ENCODE results near the gene FEN1. TPM values are rescaled to one million over a fixed set of nuclear protein-coding genes. Genes with fewer than 3 reads are reported as not detected.

The FEN1 gene
- total and polyA plus RNA-seq, 2 donors from 2014 or later, result 8.5 to 8.8 TPM

DNA sequence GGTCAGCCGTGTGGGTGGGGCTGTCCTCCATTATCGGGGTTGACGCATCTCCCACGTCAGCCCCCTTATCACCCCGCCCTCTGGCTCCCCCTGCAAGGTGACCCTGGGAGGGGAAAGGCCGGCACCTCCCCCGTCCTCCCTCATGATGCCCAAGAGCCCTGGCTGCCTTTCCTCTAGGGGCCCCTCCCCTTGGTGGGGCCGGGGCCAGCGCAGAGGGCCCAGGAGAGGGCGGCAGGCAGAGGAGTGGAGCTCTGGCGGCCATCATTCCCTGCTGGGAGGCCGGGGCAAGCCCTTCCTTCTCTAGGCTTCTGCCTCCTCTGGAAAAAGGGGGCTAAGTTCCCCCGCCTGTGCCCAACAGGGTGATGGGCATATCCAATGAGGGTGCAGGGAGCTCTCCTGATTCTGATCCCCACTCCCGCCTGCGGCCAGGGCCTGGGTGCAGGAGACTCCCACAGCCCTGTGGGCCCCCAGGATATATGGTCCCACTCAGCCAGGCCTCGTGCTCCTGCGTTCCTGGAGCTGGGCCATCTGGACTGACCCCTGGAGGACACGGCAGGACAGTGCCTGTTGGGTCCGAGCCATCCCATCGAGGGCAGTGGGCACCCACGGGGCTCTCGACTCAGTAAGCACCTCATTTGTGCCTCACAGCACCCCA lies 28.0 kb upstream of the FEN1 start:
- intact Hi-C loops (cut with DNase I), result no loop called here
- no peak overlapping the region for H3K27ac ChIP-seq (ENCODE audit: low read depth in 2 of 2, low read length in 2 of 2)

DNA sequence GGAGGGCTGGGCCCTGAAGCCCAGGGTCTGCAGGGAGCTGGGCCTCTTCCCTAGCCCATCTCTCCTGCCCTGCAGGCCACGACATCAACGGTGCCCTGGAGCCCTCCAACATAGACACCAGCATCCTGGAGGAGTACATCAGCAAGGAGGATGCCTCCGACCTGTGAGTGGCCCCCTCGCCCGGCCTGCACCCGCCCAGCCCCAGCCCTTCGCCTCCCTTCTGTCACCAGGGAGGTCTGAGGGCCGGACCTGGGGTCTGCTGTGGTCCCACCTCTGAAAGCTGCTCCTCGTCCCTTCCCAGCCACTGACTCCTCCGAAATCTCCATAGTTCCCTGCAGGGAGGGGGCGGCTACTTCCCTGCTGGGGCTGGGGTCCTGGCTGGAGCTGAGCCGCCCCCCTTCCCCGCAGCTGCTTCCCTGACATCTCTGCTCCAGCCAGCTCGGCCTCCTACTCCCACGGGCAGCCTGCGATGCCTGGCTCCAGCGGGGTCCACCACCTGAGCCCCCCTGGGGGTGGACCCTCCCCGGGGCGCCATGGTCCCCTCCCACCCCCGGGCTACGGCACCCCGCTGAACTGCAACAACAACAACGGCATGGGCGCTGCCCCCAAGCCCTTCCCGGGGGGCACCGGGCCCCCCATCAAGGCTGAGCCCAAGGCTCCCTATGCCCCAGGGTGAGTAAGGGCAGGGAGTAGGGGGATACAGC lies 27.0 kb upstream of the FEN1 start:
- Histone ChIP-seq H3K4me3 (ENCODE audit: low read length in 3 of 3) (no peak overlapping the region), H3K27me3 (ENCODE audit: control insufficient read depth, insufficient read depth, low read length) (no peaks in the 10 kb centered on the region), H3K4me1 (ENCODE audit: control insufficient read depth in 2 of 3, insufficient read depth in 2 of 3, low read depth in 1 of 3, low read length in 3 of 3) (no peaks in the 10 kb centered on the region), H3K36me3 (ENCODE audit: control insufficient read depth in 2 of 3, insufficient read depth in 3 of 3, low read length in 3 of 3) (no peaks in the 10 kb centered on the region), H3K27ac (ENCODE audit: low read depth in 2 of 2, low read length in 2 of 2) (no peak overlapping the region), H3K9me3 (ENCODE audit: control insufficient read depth in 2 of 3, insufficient read depth in 1 of 3, low read length in 3 of 3) (no peaks in the 10 kb centered on the region), H3K9ac (ENCODE audit: low read length in 3 of 3) (no peak overlapping the region)
- DNase-seq (no peak), FAIRE-seq (no peak)
- intact Hi-C loops (cut with DNase I), result no loop called here
- TF ChIP-seq, protein P1, sequence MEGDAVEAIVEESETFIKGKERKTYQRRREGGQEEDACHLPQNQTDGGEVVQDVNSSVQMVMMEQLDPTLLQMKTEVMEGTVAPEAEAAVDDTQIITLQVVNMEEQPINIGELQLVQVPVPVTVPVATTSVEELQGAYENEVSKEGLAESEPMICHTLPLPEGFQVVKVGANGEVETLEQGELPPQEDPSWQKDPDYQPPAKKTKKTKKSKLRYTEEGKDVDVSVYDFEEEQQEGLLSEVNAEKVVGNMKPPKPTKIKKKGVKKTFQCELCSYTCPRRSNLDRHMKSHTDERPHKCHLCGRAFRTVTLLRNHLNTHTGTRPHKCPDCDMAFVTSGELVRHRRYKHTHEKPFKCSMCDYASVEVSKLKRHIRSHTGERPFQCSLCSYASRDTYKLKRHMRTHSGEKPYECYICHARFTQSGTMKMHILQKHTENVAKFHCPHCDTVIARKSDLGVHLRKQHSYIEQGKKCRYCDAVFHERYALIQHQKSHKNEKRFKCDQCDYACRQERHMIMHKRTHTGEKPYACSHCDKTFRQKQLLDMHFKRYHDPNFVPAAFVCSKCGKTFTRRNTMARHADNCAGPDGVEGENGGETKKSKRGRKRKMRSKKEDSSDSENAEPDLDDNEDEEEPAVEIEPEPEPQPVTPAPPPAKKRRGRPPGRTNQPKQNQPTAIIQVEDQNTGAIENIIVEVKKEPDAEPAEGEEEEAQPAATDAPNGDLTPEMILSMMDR (IDR thresholded peaks at IDR 0.05; ENCODE audit: borderline replicate concordance, extremely low read depth, insufficient read depth), result no peak

More for the DNA sequence above, 28.0 kb upstream of the FEN1 start:
- Histone ChIP-seq H3K9me3 (ENCODE audit: control insufficient read depth in 2 of 3, insufficient read depth in 1 of 3, low read length in 3 of 3) (no peaks in the 10 kb centered on the region), H3K9ac (ENCODE audit: low read length in 3 of 3) (no peak overlapping the region), H3K4me3 (ENCODE audit: low read length in 3 of 3) (no peak overlapping the region), H3K36me3 (ENCODE audit: control insufficient read depth in 2 of 3, insufficient read depth in 3 of 3, low read length in 3 of 3) (no peaks in the 10 kb centered on the region), H3K27me3 (ENCODE audit: control insufficient read depth, insufficient read depth, low read length) (no peaks in the 10 kb centered on the region), H3K4me1 (ENCODE audit: control insufficient read depth in 2 of 3, insufficient read depth in 2 of 3, low read depth in 1 of 3, low read length in 3 of 3) (no peaks in the 10 kb centered on the region)
- FAIRE-seq, result no peak
- TF ChIP-seq, protein P1 (IDR thresholded peaks at IDR 0.05; ENCODE audit: borderline replicate concordance, extremely low read depth, insufficient read depth), result no peak
- peak in 2 of 5 donors; percentile 32 to 59 for DNase-seq

DNA sequence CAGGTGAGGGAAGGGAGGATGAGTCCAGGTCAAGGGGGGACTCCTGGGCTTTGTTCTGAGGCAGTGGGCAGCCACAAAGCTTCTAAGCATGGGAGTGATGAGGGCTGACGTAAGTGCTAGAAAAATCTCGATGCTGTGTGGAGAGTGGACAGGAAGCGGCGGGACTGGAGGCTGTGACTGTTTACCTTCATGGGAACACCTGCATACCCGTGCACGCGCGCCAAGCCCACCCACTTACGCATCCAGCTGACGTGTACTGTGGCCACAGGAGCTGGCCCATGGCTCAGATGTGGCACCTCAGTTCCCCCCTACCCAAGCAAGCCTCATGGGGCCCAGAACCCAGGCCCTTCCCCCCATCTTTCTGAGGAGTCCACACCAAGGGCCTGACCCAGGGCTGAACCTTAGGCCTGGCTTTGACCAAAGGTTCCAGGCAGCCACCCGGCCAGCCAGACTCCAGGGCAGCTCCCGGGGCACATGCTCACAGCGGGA lies 26.3 kb upstream of the FEN1 start:
- no peak overlapping the region for H3K27ac ChIP-seq (ENCODE audit: low read depth in 2 of 2, low read length in 2 of 2)

More for the DNA sequence above, 26.3 kb upstream of the FEN1 start:
- Histone ChIP-seq H3K36me3 (ENCODE audit: control insufficient read depth in 2 of 3, insufficient read depth in 3 of 3, low read length in 3 of 3) (no peaks in the 10 kb centered on the region), H3K4me1 (ENCODE audit: control insufficient read depth in 2 of 3, insufficient read depth in 2 of 3, low read depth in 1 of 3, low read length in 3 of 3) (no peaks in the 10 kb centered on the region), H3K9me3 (ENCODE audit: control insufficient read depth in 2 of 3, insufficient read depth in 1 of 3, low read length in 3 of 3) (no peaks in the 10 kb centered on the region), H3K4me3 (ENCODE audit: low read length in 3 of 3) (no peak overlapping the region), H3K27me3 (ENCODE audit: control insufficient read depth, insufficient read depth, low read length) (no peaks in the 10 kb centered on the region), H3K9ac (ENCODE audit: low read length in 3 of 3) (no peak overlapping the region)
- DNase-seq (peak in 3 of 5 donors; percentile 58 to 73 (median 61)), FAIRE-seq (no peak)
- TF ChIP-seq, protein P1 (IDR thresholded peaks at IDR 0.05; ENCODE audit: borderline replicate concordance, extremely low read depth, insufficient read depth), result no peak
- intact Hi-C loops (cut with DNase I), result no loop called here

All from kidney (tissue), 14 donors.